GM12878 (cell line): Measurements from ENCODE around the gene ARHGAP26. TPM values are rescaled to one million over a fixed set of nuclear protein-coding genes. Genes with fewer than 3 reads are reported as not detected.

Experiments
- ATAC-seq: fragments of 200-7000 bp; cut with Tn5 transposase; 3 replicates; pipeline ENCODE4 v1.9.1; 2020; ENCODE audit warnings: mild to moderate bottlenecking, moderate library complexity
- BruUV-seq: library from RNA; stranded (reverse); fragments of 400-500 nt; replicated peaks from 2 replicates; lab custom pipeline; 2021; lab: Mats Ljungman, UMichigan
- CTCF ChIA-PET: fragments of 300-600 bp; sonication (Branson Sonifier 250); formaldehyde crosslinking; extraction: SDS; loops from one replicate; lab custom pipeline; 2021; ENCODE audit warnings: inconsistent platforms; lab: Yijun Ruan, JAX
- POLR2A ChIA-PET: fragments of 350-600 bp; formaldehyde crosslinking; extraction: SDS; loops from one replicate; lab custom pipeline; 2021; ENCODE audit warnings: inconsistent platforms; lab: Charles Lee
- RAD21 ChIA-PET: fragments of 300-600 bp; sonication (Branson Sonifier 250); formaldehyde crosslinking; loops from one replicate; lab custom pipeline; 2023; ENCODE audit warnings: antibody characterized with exemption; ENCODE audit not compliant: unreplicated experiment; lab: Charles Lee
- SMC1A ChIA-PET: fragments of 300-600 bp; sonication (Branson Sonifier 250); formaldehyde crosslinking; loops from one replicate; lab custom pipeline; 2023; ENCODE audit not compliant: unreplicated experiment, uncharacterized antibody; lab: Charles Lee
- DNase-seq: peaks from one replicate; pipeline ENCODE4 v3.0.0-alpha.2; 2011; ENCODE audit warnings: low read depth, low spot score
- FAIRE-seq: peaks from 3 replicates; lab custom pipeline; 2011; peaks lifted over from hg19 to GRCh38; lab: Jason Lieb, UNC
- H2AFZ ChIP-seq: 2 replicates; pipeline ENCODE4 v1.6.0; 2011; ENCODE audit warnings: low read depth, low read length, control low read depth; ENCODE audit not compliant: control insufficient read depth
- H3K27ac ChIP-seq: 2 replicates; pipeline ENCODE4 v1.5.1; 2011; ENCODE audit warnings: control low read depth; ENCODE audit not compliant: control insufficient read depth, insufficient read depth
- H3K27me3 ChIP-seq, 2 experiments: replicated peaks in 1 of 2; 2 replicates each; pipeline versions ENCODE4 v1.6.0 to v1.6.1; 2011; ENCODE audit warnings: low read length in 1 of 2; ENCODE audit not compliant: control insufficient read depth in 2 of 2, insufficient read depth in 2 of 2
- H3K36me3 ChIP-seq, 2 experiments: 2 replicates each; pipeline ENCODE4 v1.5.1; 2011; ENCODE audit warnings: low read length in 1 of 2; ENCODE audit not compliant: control insufficient read depth in 2 of 2, insufficient read depth in 2 of 2
- H3K4me1 ChIP-seq: 2 replicates; pipeline ENCODE4 v1.6.1; 2011; ENCODE audit warnings: mild to moderate bottlenecking, low read length, moderate library complexity, mixed read lengths; ENCODE audit not compliant: control insufficient read depth, insufficient read depth
- H3K4me2 ChIP-seq: 2 replicates; pipeline ENCODE4 v1.6.0; 2011; ENCODE audit warnings: control low read depth; ENCODE audit not compliant: control insufficient read depth, insufficient read depth
- H3K4me3 ChIP-seq: fragments of 200-600 bp; sonication (generic); 2 replicates; pipeline ENCODE4 v1.5.1; 2016
- H3K79me2 ChIP-seq: 2 replicates; pipeline ENCODE4 v1.6.0; 2011; ENCODE audit warnings: low read length; ENCODE audit not compliant: control insufficient read depth, insufficient read depth
- H3K9ac ChIP-seq: 2 replicates; pipeline ENCODE4 v1.8.0; 2011; ENCODE audit warnings: low read length, control low read depth, mixed read lengths; ENCODE audit not compliant: control insufficient read depth, insufficient read depth
- H3K9me3 ChIP-seq: replicated peaks from 3 replicates; pipeline ENCODE4 v1.5.1; 2011; ENCODE audit warnings: mild to moderate bottlenecking, low read length; ENCODE audit not compliant: control insufficient read depth, insufficient read depth
- H4K20me1 ChIP-seq: 2 replicates; pipeline ENCODE4 v1.6.0; 2011; ENCODE audit not compliant: control insufficient read depth, insufficient read depth
- GATAD2B ChIP-seq: fragments of 450-650 bp; conservative IDR thresholded peaks from 2 replicates; pipeline ENCODE4 v1.6.1; 2017; ENCODE audit warnings: low read depth, mild to moderate bottlenecking, moderate library complexity
- PAX5 ChIP-seq: IDR thresholded peaks from 2 replicates; pipeline ENCODE4 v1.6.1; 2011; ENCODE audit warnings: low read depth, low read length, borderline replicate concordance
- POLR2AphosphoS2 ChIP-seq: IDR thresholded peaks from 2 replicates; pipeline ENCODE4 v1.6.1; 2011; ENCODE audit warnings: low read depth, mild to moderate bottlenecking, low read length, improper control_type of control experiment, moderate library complexity
- ZNF207 ChIP-seq: fragments of 450-650 bp; IDR thresholded peaks from 2 replicates; pipeline ENCODE4 v1.6.1; 2014; ENCODE audit warnings: antibody characterized with exemption, mild to moderate bottlenecking, borderline replicate concordance
- WGBS: methylation state at CpG from one replicate; pipeline ENCODE4 v1.1.6; 2016; ENCODE audit warnings: low lambda C conversion rate; ENCODE audit not compliant: insufficient replicate concordance, insufficient coverage; ENCODE audit errors: missing lambda C conversion rate; 5-methylcytosine and 5-hydroxymethylcytosine counted together
- in situ Hi-C: fragments of 300-500 bp; cut with MboI; formaldehyde crosslinking; loops from 9 replicates; pipeline ENCODE4 v1.14.3; 2018; ENCODE audit warnings: mixed read lengths
- intact Hi-C: fragments of 100-400 bp; cut with micrococcal nuclease; formaldehyde crosslinking; loops from one replicate; pipeline ENCODE4 v1.14.2; 2022; ENCODE audit not compliant: unreplicated experiment
- polyA plus RNA-seq, 11 experiments: library from polyadenylated mRNA; depleted of rRNA in 4 of 11; unstranded in 6 of 11; stranded (reverse) in 5 of 11; fragments of >200 nt; fragmentation: Nextera tagmentation in 4 of 11; fragmentation: Illumina TruSeq in 1 of 11; extraction: Ambion mirVana in 4 of 11; extraction: Trizol in 1 of 11; gene quantifications; 1 replicate in 1 of 11; 2 replicates in 10 of 11; pipeline versions ENCODE4 v1.2.1 to v1.2.3, GENCODE V29; 2011 to 2016; ENCODE audit warnings: inconsistent platforms in 2 of 11, missing spikeins in 2 of 11, low read depth in 1 of 11
- total RNA-seq, 4 experiments: library from RNA; depleted of rRNA in 3 of 4; stranded (reverse); fragments of >200 nt in 3 of 4; fragmentation: Illumina TruSeq in 1 of 4; extraction: Trizol in 1 of 4; gene quantifications; 2 replicates each; pipeline versions ENCODE4 v1.2.1 to v1.2.3, GENCODE V29; 2013 to 2021
- TF ChIP-seq, protein P1 (sequence below): fragments of 450-650 bp; IDR thresholded peaks from 2 replicates; pipeline ENCODE4 v1.6.1; 2017; ENCODE audit warnings: mild to moderate bottlenecking, low read depth, inconsistent platforms; ENCODE audit not compliant: poor library complexity, severe bottlenecking
- TF ChIP-seq, protein P2 (sequence below): IDR thresholded peaks from 2 replicates; pipeline ENCODE4 v1.6.1; 2011; ENCODE audit warnings: borderline replicate concordance, low read depth, mild to moderate bottlenecking, moderate library complexity, low read length; ENCODE audit not compliant: insufficient read depth, poor library complexity, severe bottlenecking
- TF ChIP-seq, protein P3 (sequence below): fragments of 450-650 bp; IDR thresholded peaks from 2 replicates; pipeline ENCODE4 v1.6.1; 2014; ENCODE audit warnings: mild to moderate bottlenecking
- TF ChIP-seq, protein P4 (sequence below): fragments of 450-650 bp; formaldehyde crosslinking; IDR thresholded peaks from 2 replicates; pipeline ENCODE4 v1.4.0; 2020; ENCODE audit warnings: mild to moderate bottlenecking, moderate library complexity

The ARHGAP26 gene
- total and polyA plus RNA-seq, 10 of the 15 experiments (the other 5 are each of a cell fraction or from before 2014, with no cell fraction given) = 9.4 to 41.5 (median 19.3) TPM

DNA sequence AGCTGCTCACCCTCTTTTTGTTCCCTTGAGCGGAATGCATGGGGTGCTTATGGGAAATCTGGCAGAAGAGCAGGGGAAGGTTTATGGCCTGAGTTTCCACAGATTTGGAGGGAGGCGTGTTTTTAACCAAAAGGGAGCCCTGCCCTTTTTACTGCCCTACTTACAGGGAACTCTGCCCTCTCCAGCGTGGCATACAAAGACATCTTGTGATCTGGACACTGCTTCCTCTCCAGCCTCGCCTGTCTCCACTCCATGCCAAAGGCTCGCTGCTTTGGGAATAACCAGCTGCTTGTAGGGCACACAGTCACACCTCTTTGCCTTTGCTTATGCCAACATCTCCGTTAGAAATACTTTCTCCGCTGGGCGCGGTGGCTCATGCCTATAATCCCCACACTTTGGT is 314.2 kb downstream of the ARHGAP26 start (continued):
- TF ChIP-seq, protein P1, sequence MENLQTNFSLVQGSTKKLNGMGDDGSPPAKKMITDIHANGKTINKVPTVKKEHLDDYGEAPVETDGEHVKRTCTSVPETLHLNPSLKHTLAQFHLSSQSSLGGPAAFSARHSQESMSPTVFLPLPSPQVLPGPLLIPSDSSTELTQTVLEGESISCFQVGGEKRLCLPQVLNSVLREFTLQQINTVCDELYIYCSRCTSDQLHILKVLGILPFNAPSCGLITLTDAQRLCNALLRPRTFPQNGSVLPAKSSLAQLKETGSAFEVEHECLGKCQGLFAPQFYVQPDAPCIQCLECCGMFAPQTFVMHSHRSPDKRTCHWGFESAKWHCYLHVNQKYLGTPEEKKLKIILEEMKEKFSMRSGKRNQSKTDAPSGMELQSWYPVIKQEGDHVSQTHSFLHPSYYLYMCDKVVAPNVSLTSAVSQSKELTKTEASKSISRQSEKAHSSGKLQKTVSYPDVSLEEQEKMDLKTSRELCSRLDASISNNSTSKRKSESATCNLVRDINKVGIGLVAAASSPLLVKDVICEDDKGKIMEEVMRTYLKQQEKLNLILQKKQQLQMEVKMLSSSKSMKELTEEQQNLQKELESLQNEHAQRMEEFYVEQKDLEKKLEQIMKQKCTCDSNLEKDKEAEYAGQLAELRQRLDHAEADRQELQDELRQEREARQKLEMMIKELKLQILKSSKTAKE = no peak
- no peak for TF ChIP-seq PAX5
- TF ChIP-seq, all 136 proteins: peak for 0

DNA sequence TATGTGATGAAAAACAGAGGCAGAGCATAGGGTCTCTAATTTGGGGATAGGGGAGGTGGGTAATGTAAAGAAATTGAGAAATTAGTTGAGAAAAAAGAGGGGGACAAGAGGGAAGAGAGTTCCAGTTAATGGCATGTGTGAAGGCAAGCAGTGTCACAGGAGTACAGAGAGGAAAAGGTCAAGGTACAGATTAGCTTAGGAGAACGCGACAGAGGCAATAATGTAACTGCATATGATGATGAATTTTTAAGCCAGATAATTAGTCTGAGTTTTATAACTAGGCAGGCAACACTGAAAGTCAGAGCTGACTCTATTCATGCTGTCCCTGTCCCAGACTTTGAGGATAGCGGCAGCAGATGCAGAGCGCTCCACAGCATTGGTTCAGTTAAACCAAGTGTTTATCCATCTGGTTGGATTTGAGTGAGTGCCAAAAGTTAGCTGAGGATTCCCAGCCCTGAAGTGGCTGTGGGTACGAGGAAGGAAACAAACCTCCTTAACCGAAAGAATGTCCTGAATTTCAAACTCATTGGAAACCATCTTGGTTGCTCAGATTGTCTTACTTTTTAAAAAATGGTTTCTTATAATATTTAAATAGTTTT is 315.2 kb downstream of the ARHGAP26 start:
- Histone ChIP-seq H3K4me3 (no peak overlapping the region), H3K9me3 (no peaks in the 10 kb centered on the region), H3K79me2 (no peaks in the 10 kb centered on the region), H4K20me1 (no peaks in the 10 kb centered on the region), H3K4me2 (no peak overlapping the region), H3K9ac (no peak overlapping the region), H3K27ac (no peak overlapping the region), H3K27me3 (no peaks in the 10 kb centered on the region), H3K36me3 (no peaks in the 10 kb centered on the region; a peak in 2 of 4 replicates), H3K4me1 (no peaks in the 10 kb centered on the region), H2AFZ (no peak overlapping the region)
- ATAC-seq (no peak), DNase-seq (no peak), FAIRE-seq (no peak)
- in situ Hi-C loops = no loop called here
- ChIA-PET CTCF (interaction anchor here (1.0 to 1.9 kb wide), 3 partner anchors 12 to 69 kb away, joined by 3 to 5 read pairs (median 4); no protein-coding TSS in a partner anchor), POLR2A (interaction anchor here (0.8 to 1.2 kb wide), 2 partner anchors 64 to 67 kb away, joined by 3 to 6 read pairs; no protein-coding TSS in a partner anchor), SMC1A (interaction anchor here (0.6 to 1.8 kb wide), 7 partner anchors 15 to 763 kb away, joined by 3 to 6 read pairs (median 3); no protein-coding TSS in a partner anchor), RAD21 (no interaction called here)
- 97% methylated on average over 6 of the region's 6 CpGs for WGBS
- intact Hi-C loops = no loop called here
- no TSS peak for BruUV-seq
- TF ChIP-seq, protein P2, sequence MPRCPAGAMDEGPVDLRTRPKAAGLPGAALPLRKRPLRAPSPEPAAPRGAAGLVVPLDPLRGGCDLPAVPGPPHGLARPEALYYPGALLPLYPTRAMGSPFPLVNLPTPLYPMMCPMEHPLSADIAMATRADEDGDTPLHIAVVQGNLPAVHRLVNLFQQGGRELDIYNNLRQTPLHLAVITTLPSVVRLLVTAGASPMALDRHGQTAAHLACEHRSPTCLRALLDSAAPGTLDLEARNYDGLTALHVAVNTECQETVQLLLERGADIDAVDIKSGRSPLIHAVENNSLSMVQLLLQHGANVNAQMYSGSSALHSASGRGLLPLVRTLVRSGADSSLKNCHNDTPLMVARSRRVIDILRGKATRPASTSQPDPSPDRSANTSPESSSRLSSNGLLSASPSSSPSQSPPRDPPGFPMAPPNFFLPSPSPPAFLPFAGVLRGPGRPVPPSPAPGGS = no peak
- TF ChIP-seq GATAD2B (no peak), ZNF207 (no peak), POLR2AphosphoS2 (no peak)
- TF ChIP-seq, protein P3, sequence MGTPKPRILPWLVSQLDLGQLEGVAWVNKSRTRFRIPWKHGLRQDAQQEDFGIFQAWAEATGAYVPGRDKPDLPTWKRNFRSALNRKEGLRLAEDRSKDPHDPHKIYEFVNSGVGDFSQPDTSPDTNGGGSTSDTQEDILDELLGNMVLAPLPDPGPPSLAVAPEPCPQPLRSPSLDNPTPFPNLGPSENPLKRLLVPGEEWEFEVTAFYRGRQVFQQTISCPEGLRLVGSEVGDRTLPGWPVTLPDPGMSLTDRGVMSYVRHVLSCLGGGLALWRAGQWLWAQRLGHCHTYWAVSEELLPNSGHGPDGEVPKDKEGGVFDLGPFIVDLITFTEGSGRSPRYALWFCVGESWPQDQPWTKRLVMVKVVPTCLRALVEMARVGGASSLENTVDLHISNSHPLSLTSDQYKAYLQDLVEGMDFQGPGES = no peak
- TF ChIP-seq, protein P4, sequence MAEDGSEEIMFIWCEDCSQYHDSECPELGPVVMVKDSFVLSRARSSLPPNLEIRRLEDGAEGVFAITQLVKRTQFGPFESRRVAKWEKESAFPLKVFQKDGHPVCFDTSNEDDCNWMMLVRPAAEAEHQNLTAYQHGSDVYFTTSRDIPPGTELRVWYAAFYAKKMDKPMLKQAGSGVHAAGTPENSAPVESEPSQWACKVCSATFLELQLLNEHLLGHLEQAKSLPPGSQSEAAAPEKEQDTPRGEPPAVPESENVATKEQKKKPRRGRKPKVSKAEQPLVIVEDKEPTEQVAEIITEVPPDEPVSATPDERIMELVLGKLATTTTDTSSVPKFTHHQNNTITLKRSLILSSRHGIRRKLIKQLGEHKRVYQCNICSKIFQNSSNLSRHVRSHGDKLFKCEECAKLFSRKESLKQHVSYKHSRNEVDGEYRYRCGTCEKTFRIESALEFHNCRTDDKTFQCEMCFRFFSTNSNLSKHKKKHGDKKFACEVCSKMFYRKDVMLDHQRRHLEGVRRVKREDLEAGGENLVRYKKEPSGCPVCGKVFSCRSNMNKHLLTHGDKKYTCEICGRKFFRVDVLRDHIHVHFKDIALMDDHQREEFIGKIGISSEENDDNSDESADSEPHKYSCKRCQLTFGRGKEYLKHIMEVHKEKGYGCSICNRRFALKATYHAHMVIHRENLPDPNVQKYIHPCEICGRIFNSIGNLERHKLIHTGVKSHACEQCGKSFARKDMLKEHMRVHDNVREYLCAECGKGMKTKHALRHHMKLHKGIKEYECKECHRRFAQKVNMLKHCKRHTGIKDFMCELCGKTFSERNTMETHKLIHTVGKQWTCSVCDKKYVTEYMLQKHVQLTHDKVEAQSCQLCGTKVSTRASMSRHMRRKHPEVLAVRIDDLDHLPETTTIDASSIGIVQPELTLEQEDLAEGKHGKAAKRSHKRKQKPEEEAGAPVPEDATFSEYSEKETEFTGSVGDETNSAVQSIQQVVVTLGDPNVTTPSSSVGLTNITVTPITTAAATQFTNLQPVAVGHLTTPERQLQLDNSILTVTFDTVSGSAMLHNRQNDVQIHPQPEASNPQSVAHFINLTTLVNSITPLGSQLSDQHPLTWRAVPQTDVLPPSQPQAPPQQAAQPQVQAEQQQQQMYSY = no peak
